Measurements from ENCODE around the gene ZBTB18.

ZBTB18 gene

GRCh38 chr1:244097523-244098405 lies 46.7 kb downstream of the ZBTB18 start:
- no peak overlapping the region for H3K4me3 ChIP-seq (ENCODE audit: low read depth, low read length)
- TF ChIP-seq, protein P1, sequence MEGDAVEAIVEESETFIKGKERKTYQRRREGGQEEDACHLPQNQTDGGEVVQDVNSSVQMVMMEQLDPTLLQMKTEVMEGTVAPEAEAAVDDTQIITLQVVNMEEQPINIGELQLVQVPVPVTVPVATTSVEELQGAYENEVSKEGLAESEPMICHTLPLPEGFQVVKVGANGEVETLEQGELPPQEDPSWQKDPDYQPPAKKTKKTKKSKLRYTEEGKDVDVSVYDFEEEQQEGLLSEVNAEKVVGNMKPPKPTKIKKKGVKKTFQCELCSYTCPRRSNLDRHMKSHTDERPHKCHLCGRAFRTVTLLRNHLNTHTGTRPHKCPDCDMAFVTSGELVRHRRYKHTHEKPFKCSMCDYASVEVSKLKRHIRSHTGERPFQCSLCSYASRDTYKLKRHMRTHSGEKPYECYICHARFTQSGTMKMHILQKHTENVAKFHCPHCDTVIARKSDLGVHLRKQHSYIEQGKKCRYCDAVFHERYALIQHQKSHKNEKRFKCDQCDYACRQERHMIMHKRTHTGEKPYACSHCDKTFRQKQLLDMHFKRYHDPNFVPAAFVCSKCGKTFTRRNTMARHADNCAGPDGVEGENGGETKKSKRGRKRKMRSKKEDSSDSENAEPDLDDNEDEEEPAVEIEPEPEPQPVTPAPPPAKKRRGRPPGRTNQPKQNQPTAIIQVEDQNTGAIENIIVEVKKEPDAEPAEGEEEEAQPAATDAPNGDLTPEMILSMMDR (IDR thresholded peaks at IDR 0.05; ENCODE audit: control insufficient read depth, extremely low read depth, insufficient read depth): no peak
- DNase-seq (ENCODE audit: low read depth): no peak

- no peak for DNase-seq (ENCODE audit: low read depth)
- no peak overlapping the region for H3K4me3 ChIP-seq (ENCODE audit: low read depth, low read length)
- TF ChIP-seq, protein P1 (IDR thresholded peaks at IDR 0.05; ENCODE audit: control insufficient read depth, extremely low read depth, insufficient read depth): no peak
Observed at GRCh38 chr1:244099258-244099930, 48.3 kb downstream of the ZBTB18 start.

DNA sequence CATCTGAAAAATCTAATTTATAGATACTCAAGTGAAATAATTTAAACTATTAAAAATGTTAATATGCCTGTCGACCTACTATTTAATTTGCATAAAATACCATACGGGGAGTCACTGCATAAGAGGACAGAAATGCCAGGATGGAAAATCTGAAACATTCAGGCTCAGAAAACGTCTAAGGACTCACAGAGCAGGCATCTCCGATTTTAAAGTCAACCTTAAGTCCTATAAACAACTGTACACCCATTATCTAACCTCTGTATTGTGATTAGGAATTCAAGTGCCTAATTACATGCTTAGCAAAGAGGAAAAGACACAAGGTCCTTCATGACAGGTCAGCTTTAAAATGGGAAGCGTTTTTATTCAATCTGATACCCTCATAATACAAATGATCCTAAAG lies 49.2 kb downstream of the ZBTB18 start:
- TF ChIP-seq, protein P1 (IDR thresholded peaks at IDR 0.05; ENCODE audit: control insufficient read depth, extremely low read depth, insufficient read depth): no peak
- H3K4me3 ChIP-seq (ENCODE audit: low read depth, low read length): no peak overlapping the region
- DNase-seq (ENCODE audit: low read depth): no peak

GRCh38 chr1:244100704-244101453 lies 49.8 kb downstream of the ZBTB18 start:
- TF ChIP-seq, protein P1 (IDR thresholded peaks at IDR 0.05; ENCODE audit: control insufficient read depth, extremely low read depth, insufficient read depth): no peak
- H3K4me3 ChIP-seq (ENCODE audit: low read depth, low read length): no peak overlapping the region
- DNase-seq (ENCODE audit: low read depth): no peak

GRCh38 chr1:244102046-244102445 lies 51.0 kb downstream of the ZBTB18 start:
- no peak for DNase-seq (ENCODE audit: low read depth)
- no peak overlapping the region for H3K4me3 ChIP-seq (ENCODE audit: low read depth, low read length)
- TF ChIP-seq, protein P1 (IDR thresholded peaks at IDR 0.05; ENCODE audit: control insufficient read depth, extremely low read depth, insufficient read depth): no peak

- TF ChIP-seq, protein P1 (IDR thresholded peaks at IDR 0.05; ENCODE audit: control insufficient read depth, extremely low read depth, insufficient read depth): no peak
- H3K4me3 ChIP-seq (ENCODE audit: low read depth, low read length): no peak overlapping the region
- no peak for DNase-seq (ENCODE audit: low read depth)
Observed at GRCh38 chr1:244102468-244102867, 51.4 kb downstream of the ZBTB18 start.

All from LNCaP clone FGC (cell line).